Breast epithelium (tissue), 4 donors: Measurements from ENCODE around the gene AOC1. TPM values are rescaled to one million over a fixed set of nuclear protein-coding genes. Genes with fewer than 3 reads are reported as not detected.

Experiments used
- DNase-seq, 2 donors: peaks; one replicate each; pipeline ENCODE4 v3.0.0-alpha.2; 2019; ENCODE audit warnings: low spot score in 2 of 2
- H3K27ac ChIP-seq, 2 donors: fragments of 200-600 bp; sonication (generic) in 1 of 2; one replicate each; pipeline ENCODE4 v1.5.1; 2016 to 2019; ENCODE audit warnings: mild to moderate bottlenecking in 1 of 2
- H3K27me3 ChIP-seq, 2 donors: fragments of 200-600 bp; sonication (generic) in 1 of 2; one replicate each; pipeline versions ENCODE4 v1.5.1 to v1.6.0; 2017 to 2019; ENCODE audit warnings: control low read depth in 1 of 2, mild to moderate bottlenecking in 1 of 2
- H3K36me3 ChIP-seq: fragments of 200-600 bp; one replicate; pipeline ENCODE4 v1.5.1; 2019
- H3K4me1 ChIP-seq, 2 donors: fragments of 200-600 bp; sonication (generic); one replicate each; pipeline ENCODE4 v1.5.1; 2016 to 2019; ENCODE audit warnings: control low read depth in 1 of 2
- H3K4me3 ChIP-seq, 3 donors: fragments of 200-600 bp; sonication (generic); 1 replicate in 2 of 3; 2 replicates in 1 of 3; pipeline ENCODE4 v1.5.1; 2016 to 2019; ENCODE audit warnings: mild to moderate bottlenecking in 3 of 3, moderate library complexity in 2 of 3
- H3K9me3 ChIP-seq, 2 donors: fragments of 200-600 bp; sonication (generic) in 1 of 2; one replicate each; pipeline ENCODE4 v1.5.1; 2016 to 2019; ENCODE audit warnings: control low read depth in 1 of 2
- POLR2A ChIP-seq: fragments of 450-650 bp; IDR thresholded peaks from one replicate; pipeline ENCODE4 v1.6.1; 2016; ENCODE audit warnings: antibody characterized with exemption, mild to moderate bottlenecking, moderate library complexity
- POLR2AphosphoS5 ChIP-seq, 3 donors: sonication (generic); formaldehyde crosslinking; IDR thresholded peaks; one replicate each; pipeline ENCODE4 v1.6.1; 2017; ENCODE audit warnings: antibody characterized with exemption in 3 of 3
- intact Hi-C: fragments of 100-400 bp; cut with DNase I; formaldehyde crosslinking; loops from one replicate; pipeline ENCODE4 v1.15.1; 2023; ENCODE audit warnings: low total_unique reads
- total RNA-seq, 3 donors: library from RNA; depleted of rRNA; stranded (reverse); fragments of >200 nt; gene quantifications; one replicate each; pipeline ENCODE4 v1.1.0, GENCODE V29; 2016
- TF ChIP-seq, protein P1 (sequence below), 3 donors: fragments of 450-650 bp; IDR thresholded peaks; one replicate each; pipeline ENCODE4 v1.5.1; 2016 to 2017; ENCODE audit warnings: antibody characterized with exemption in 3 of 3, mild to moderate bottlenecking in 3 of 3, moderate library complexity in 3 of 3

AOC1 gene
- total RNA-seq, 3 donors from 2014 or later: 2.3 TPM; not detected in 2

DNA sequence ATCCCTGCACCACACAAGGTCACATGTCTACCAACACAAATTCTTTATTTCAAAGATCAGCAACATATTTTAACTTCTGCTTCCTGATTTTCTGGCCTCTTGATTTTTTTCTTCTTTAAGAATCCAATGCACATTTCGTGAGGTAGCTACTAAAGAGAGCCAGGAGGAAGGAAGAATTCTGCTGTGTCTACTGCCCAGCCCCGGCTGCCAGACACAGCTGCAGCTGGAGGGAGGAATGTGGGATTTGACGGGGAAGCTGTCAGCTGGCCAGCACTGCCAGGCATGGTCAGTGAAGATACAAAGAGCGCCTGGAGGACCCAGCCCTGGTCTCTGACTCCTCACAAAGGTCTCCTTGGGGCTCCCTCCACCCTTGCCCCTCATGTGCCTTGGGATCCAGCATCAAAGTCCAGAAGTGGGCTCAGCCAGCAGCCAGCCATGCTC lies 6.9 kb upstream of the AOC1 start:
- Histone ChIP-seq H3K27me3 (no peaks in the 10 kb centered on the region), H3K4me1 (no peaks in the 10 kb centered on the region), H3K4me3 (no peak overlapping the region), H3K36me3 (no peaks in the 10 kb centered on the region), H3K9me3 (no peaks in the 10 kb centered on the region), H3K27ac (no peak overlapping the region)
- intact Hi-C loops: no loop called here
- TF ChIP-seq POLR2AphosphoS5 (IDR thresholded peaks at IDR 0.05) (no peak), POLR2A (no peak)
- TF ChIP-seq, protein P1, sequence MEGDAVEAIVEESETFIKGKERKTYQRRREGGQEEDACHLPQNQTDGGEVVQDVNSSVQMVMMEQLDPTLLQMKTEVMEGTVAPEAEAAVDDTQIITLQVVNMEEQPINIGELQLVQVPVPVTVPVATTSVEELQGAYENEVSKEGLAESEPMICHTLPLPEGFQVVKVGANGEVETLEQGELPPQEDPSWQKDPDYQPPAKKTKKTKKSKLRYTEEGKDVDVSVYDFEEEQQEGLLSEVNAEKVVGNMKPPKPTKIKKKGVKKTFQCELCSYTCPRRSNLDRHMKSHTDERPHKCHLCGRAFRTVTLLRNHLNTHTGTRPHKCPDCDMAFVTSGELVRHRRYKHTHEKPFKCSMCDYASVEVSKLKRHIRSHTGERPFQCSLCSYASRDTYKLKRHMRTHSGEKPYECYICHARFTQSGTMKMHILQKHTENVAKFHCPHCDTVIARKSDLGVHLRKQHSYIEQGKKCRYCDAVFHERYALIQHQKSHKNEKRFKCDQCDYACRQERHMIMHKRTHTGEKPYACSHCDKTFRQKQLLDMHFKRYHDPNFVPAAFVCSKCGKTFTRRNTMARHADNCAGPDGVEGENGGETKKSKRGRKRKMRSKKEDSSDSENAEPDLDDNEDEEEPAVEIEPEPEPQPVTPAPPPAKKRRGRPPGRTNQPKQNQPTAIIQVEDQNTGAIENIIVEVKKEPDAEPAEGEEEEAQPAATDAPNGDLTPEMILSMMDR (IDR thresholded peaks at IDR 0.05): no peak
- DNase-seq: no peak

DNA sequence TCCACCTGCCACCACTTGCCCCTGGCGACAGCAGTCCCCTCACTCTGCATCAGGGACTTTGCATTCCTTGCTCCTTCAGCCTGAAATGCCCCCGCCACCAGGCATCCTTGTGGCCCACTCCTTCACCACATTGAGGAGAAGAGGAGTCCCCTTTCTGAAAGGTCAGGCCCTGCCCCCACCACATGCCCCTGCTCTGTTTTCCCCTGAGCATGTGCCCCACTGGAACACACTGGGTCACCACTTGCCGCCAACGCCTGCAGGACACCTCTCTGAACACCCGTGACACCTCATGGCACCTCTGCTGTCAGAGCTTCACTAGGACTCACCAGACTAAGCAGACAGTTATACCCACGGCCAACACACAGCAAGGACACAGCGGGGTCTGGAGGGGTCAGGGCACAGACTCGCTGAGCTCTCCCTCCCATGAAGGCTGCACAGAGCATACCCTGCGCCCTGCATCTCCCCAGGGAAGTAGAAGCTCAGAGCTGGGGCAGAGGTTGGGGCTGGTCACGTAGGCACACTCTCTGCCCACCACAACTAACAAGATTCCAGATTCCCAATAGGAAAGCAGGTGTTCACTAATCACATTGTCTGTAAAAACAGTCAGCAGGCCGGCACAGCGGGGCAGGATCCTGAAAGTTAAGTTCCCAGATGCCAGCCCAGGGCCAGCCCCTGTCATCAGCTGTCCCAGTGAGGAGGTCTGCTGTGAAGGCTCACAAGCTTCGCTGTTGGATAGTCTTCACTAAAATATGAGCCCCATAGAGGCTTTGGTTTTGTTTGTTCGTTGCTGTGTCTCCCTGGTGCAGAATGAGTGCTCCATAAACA lies 5.8 kb upstream of the AOC1 start:
- no peak for DNase-seq
- Histone ChIP-seq H3K27me3 (no peaks in the 10 kb centered on the region), H3K27ac (no peak overlapping the region), H3K36me3 (no peaks in the 10 kb centered on the region), H3K4me1 (no peaks in the 10 kb centered on the region), H3K4me3 (no peak overlapping the region), H3K9me3 (no peaks in the 10 kb centered on the region)
- intact Hi-C loops: no loop called here
- TF ChIP-seq POLR2A (no peak), POLR2AphosphoS5 (IDR thresholded peaks at IDR 0.05) (no peak)
- TF ChIP-seq, protein P1 (IDR thresholded peaks at IDR 0.05): no peak

DNA sequence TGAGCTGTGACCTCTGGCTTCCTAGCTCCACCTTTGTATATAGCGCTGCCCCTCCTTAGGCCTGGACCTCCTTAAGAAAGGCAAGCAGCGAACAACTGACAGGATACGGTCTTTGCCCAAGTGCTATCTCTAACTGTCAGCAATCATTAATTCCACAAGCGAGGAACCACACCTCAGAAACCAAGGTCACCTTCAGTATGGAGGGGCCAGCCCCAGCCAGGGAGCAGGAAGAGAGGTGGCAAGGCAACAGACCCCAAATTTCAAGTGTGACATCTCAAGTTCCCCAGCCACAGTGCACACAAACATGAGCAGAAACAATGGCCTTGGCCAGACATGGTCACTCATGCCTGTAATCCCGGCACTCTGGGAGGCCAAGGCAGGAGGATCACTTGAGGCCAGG lies 4.8 kb upstream of the AOC1 start:
- Histone ChIP-seq H3K36me3 (no peaks in the 10 kb centered on the region), H3K27me3 (no peaks in the 10 kb centered on the region), H3K4me1 (no peaks in the 10 kb centered on the region), H3K9me3 (no peaks in the 10 kb centered on the region), H3K27ac (no peak overlapping the region), H3K4me3 (no peak overlapping the region)
- intact Hi-C loops: no loop called here
- TF ChIP-seq, protein P1 (IDR thresholded peaks at IDR 0.05): no peak
- no peak for TF ChIP-seq POLR2A
- TF ChIP-seq POLR2AphosphoS5 (IDR thresholded peaks at IDR 0.05): no peak
- no peak for DNase-seq

GRCh38 chr7:150848111-150848510 lies 4.2 kb upstream of the AOC1 start:
- Histone ChIP-seq H3K27me3 (no peaks in the 10 kb centered on the region), H3K9me3 (no peaks in the 10 kb centered on the region), H3K4me1 (no peaks in the 10 kb centered on the region), H3K27ac (no peak overlapping the region), H3K4me3 (no peak overlapping the region), H3K36me3 (no peaks in the 10 kb centered on the region)
- intact Hi-C loops: no loop called here
- DNase-seq: no peak
- no peak for TF ChIP-seq POLR2AphosphoS5 (IDR thresholded peaks at IDR 0.05)
- no peak for TF ChIP-seq POLR2A
- TF ChIP-seq, protein P1 (IDR thresholded peaks at IDR 0.05): no peak

DNA sequence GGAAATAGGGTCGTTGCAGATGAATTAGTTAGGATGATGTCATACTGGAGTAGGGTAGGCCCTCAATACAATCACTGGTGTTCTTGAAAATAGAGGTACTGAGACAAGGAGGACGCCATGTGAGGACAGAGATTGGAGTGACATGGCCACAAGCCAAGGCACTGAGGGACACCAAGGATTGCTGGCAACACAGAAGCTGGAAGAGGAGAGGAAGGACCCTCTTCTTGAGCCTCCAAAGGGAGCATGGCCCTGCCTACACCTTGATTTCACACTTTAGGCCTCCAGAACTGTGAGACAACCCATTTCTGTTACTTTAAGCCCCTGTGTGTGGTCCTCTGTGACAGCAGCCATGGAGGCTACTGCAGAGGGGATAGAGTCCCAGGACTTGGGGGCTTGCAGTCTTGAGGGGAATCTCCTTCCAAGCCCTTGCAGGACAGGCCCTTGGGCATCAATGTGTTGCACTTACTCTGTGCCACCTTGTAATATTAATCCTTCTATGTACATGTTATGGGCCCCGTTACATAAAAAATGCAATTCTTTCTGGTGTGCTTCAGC lies 3.7 kb upstream of the AOC1 start:
- intact Hi-C loops: no loop called here
- H3K4me1 ChIP-seq: no peaks in the 10 kb centered on the region
- no peak for DNase-seq

More for the DNA sequence above, 3.7 kb upstream of the AOC1 start:
- H3K27ac ChIP-seq: no peak overlapping the region
- TF ChIP-seq, protein P1 (IDR thresholded peaks at IDR 0.05): no peak
- TF ChIP-seq POLR2AphosphoS5 (IDR thresholded peaks at IDR 0.05) (no peak), POLR2A (no peak)
- H3K4me3 ChIP-seq: no peak overlapping the region
- H3K9me3 ChIP-seq: no peaks in the 10 kb centered on the region
- no peaks in the 10 kb centered on the region for H3K36me3 ChIP-seq
- H3K27me3 ChIP-seq: no peaks in the 10 kb centered on the region
